HCT116 (cell line): ENCODE data around the gene PPP1R1B.

Source experiments
- CEBPB ChIP-seq: IDR thresholded peaks from 2 replicates; pipeline ENCODE4 v1.6.1; 2012; ENCODE audit warnings: low read depth
- CTCF ChIP-seq, 3 experiments: fragments of 200-600 bp in 1 of 3; sonication (generic) in 1 of 3; IDR thresholded peaks in 2 of 3; conservative IDR thresholded peaks in 1 of 3; 2 replicates each; pipeline ENCODE4 v1.5.1; 2012 to 2017; ENCODE audit warnings: low read depth in 2 of 3, low read length in 2 of 3, antibody characterized with exemption in 1 of 3, borderline replicate concordance in 1 of 3, control low read depth in 1 of 3, mild to moderate bottlenecking in 1 of 3, mixed read lengths in 1 of 3, mixed run types in 1 of 3, moderate library complexity in 1 of 3; ENCODE audit not compliant: insufficient read depth in 1 of 3
- ELF1 ChIP-seq: IDR thresholded peaks from 2 replicates; pipeline ENCODE4 v1.6.1; 2012; ENCODE audit warnings: low read depth, borderline replicate concordance
- EZH2phosphoT487 ChIP-seq: fragments of 200-600 bp; IDR thresholded peaks from 2 replicates; pipeline ENCODE4 v1.6.1; 2018; ENCODE audit warnings: antibody characterized with exemption, borderline replicate concordance
- JUND ChIP-seq: IDR thresholded peaks from 2 replicates; pipeline ENCODE4 v1.6.1; 2012
- MAX ChIP-seq: IDR thresholded peaks from 2 replicates; pipeline ENCODE4 v1.6.1; 2012
- POLR2A ChIP-seq: IDR thresholded peaks from 2 replicates; pipeline ENCODE4 v1.7.0; 2011; ENCODE audit warnings: borderline replicate concordance; ENCODE audit not compliant: insufficient read depth, insufficient read length; ENCODE audit errors: extremely low read depth
- POLR2AphosphoS5 ChIP-seq: IDR thresholded peaks from 2 replicates; pipeline ENCODE4 v1.6.1; 2011; ENCODE audit warnings: mild to moderate bottlenecking, low read depth, low read length, moderate library complexity
- REST ChIP-seq: IDR thresholded peaks from 2 replicates; pipeline ENCODE4 v1.6.1; 2012; ENCODE audit warnings: low read depth
- SIN3A ChIP-seq: IDR thresholded peaks from 2 replicates; pipeline ENCODE4 v1.6.1; 2012; ENCODE audit warnings: low read depth
- YY1 ChIP-seq: IDR thresholded peaks from 2 replicates; pipeline ENCODE4 v1.6.1; 2011; ENCODE audit warnings: low read length, low read depth, moderate library complexity, mild to moderate bottlenecking; ENCODE audit not compliant: insufficient replicate concordance; ENCODE audit errors: extremely low read depth
- ZFX ChIP-seq: fragments of 450-650 bp; IDR thresholded peaks from 2 replicates; pipeline ENCODE4 v1.6.1; 2017

GRCh38 chr17:39658760-39659159 is 32.0 kb downstream of the PPP1R1B start:
- TF ChIP-seq POLR2A = no peak
- no peak for TF ChIP-seq CTCF (IDR thresholded peaks at IDR 0.05 in 2 of 3, conservative IDR thresholded peaks at IDR 0.05 in 1 of 3; ENCODE audit: borderline replicate concordance in 1 of 3, insufficient read depth in 1 of 3, low read depth in 2 of 3, low read length in 2 of 3)
- TF ChIP-seq ZFX = no peak
- no peak for TF ChIP-seq CEBPB
- TF ChIP-seq POLR2AphosphoS5 = no peak
- no peak for TF ChIP-seq REST
- TF ChIP-seq YY1 = no peak
- TF ChIP-seq JUND = no peak
- TF ChIP-seq MAX = no peak
- no peak for TF ChIP-seq EZH2phosphoT487
- no peak for TF ChIP-seq SIN3A
- TF ChIP-seq ELF1 = no peak
